GM12875 (cell line): ENCODE data around the gene ADGRL2.

Source experiments
- H3K4me3 ChIP-seq: one replicate; pipeline ENCODE4 v1.5.1; 2011; ENCODE audit warnings: low read depth, low read length, control low read depth
- CTCF ChIP-seq: IDR thresholded peaks from 2 replicates; pipeline ENCODE4 v1.5.1; 2011; ENCODE audit warnings: low read depth, mild to moderate bottlenecking, control low read depth, inconsistent platforms, low read length, moderate library complexity, borderline replicate concordance; ENCODE audit not compliant: insufficient read depth

The ADGRL2 gene

GRCh38 chr1:81799939-81800694 is 617 bp upstream of the ADGRL2 start:
- H3K4me3 ChIP-seq, result peak overlapping the region; percentile 1
- TF ChIP-seq CTCF, result no peak

GRCh38 chr1:81801651-81802456 is 1.1 kb downstream of the ADGRL2 start:
- H3K4me3 ChIP-seq, result no peak overlapping the region

GRCh38 chr1:81802457-81802706 is 1.6 kb downstream of the ADGRL2 start:
- H3K4me3 ChIP-seq, result no peak overlapping the region
- TF ChIP-seq CTCF, result no peak

More at GRCh38 chr1:81801651-81802456, 1.1 kb downstream of the ADGRL2 start:
- TF ChIP-seq CTCF, result no peak

GRCh38 chr1:81802707-81803430 is 2.1 kb downstream of the ADGRL2 start:
- H3K4me3 ChIP-seq, result no peak overlapping the region
- TF ChIP-seq CTCF, result no peak

GRCh38 chr1:81803431-81804110 is 2.8 kb downstream of the ADGRL2 start:
- no peak overlapping the region for H3K4me3 ChIP-seq
- TF ChIP-seq CTCF, result no peak

GRCh38 chr1:81804312-81804711 is 3.6 kb downstream of the ADGRL2 start:
- TF ChIP-seq CTCF, result no peak
- H3K4me3 ChIP-seq, result no peak overlapping the region
